ENCODE results near the gene BLMH.

DNA sequence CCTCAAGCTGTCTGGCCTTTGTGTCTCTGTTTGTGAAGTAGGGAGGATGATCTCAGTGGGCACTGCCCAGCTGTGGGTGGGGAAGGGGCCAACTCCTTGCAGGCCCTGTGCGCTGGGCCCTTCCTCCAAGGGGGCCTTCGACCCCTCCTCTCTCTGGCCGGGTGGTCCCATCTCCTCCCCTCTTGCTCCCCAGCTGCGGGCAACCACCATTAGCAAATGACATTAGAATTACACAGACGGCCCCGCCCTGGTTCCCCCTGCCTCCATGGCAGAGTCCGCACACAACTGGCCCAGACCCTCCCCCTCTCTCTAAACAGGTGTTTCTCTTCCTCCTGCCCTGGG lies 53.8 kb downstream of the BLMH start:
- TF ChIP-seq POLR2AphosphoS5 (IDR thresholded peaks at IDR 0.05; ENCODE audit: borderline replicate concordance, low read depth, low read length) = no peak
- TF ChIP-seq EZH2 (IDR thresholded peaks at IDR 0.05) = no peak

Data from SK-N-MC (cell line).